ENCODE data around the gene HS6ST2. TPM values are rescaled to one million over a fixed set of nuclear protein-coding genes. Genes with fewer than 3 reads are reported as not detected.

HS6ST2 gene
- total RNA-seq, 1 experiment from 2014 or later: 7.4 TPM

DNA sequence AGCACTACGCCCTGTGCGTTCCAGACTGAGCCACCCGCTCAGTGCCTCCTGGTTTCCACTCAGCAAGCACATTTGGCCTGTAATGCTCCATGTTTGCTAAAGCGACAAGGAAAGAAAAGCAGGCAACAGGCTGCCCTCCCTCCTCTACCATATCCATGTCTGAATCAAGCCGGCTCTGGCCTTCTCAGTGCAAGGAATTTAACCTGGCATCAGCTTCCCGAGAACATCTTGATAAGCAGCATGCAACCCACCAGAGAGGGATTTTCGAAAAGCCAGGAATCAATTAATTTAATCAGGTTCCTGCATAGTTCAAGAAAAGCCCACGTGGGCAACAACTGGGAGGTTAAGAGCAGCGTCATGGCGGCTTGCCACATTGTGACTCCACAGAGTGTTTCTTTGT lies 228.2 kb downstream of the HS6ST2 start:
- H3K27ac ChIP-seq (ENCODE audit: low read length): no peak overlapping the region

GRCh38 chrX:132728296-132728695 lies 230.1 kb downstream of the HS6ST2 start:
- no peaks in the 10 kb centered on the region for H3F3A ChIP-seq (ENCODE audit: low read length, unreplicated experiment)
- no TSS peak for BruUV-seq (replicated peaks)
- H3K27ac ChIP-seq (ENCODE audit: low read length): no peak overlapping the region
- H3K9me3 ChIP-seq (ENCODE audit: low read length): no peaks in the 10 kb centered on the region
- CTCF ChIA-PET: no interaction called here
- ATAC-seq: no peak
- DNase-seq: no peak
- H3K4me1 ChIP-seq (ENCODE audit: insufficient read depth, low read length): no peaks in the 10 kb centered on the region
- no peak overlapping the region for H3K4me3 ChIP-seq (ENCODE audit: low read length)
- TF ChIP-seq EZH2 (IDR thresholded peaks at IDR 0.05; ENCODE audit: low read length, unreplicated experiment) (no peak), EZH2phosphoT487 (IDR thresholded peaks at IDR 0.05; ENCODE audit: borderline replicate concordance, low read length) (no peak)
- H3K9ac ChIP-seq (ENCODE audit: low read length): no peak overlapping the region
- intact Hi-C loops (cut with micrococcal nuclease): no loop called here
- no peaks in the 10 kb centered on the region for H3K36me3 ChIP-seq (ENCODE audit: low read depth, low read length)
- POLR2A ChIA-PET (ENCODE audit: unreplicated experiment): no interaction called here
- no peaks in the 10 kb centered on the region for H3K9me2 ChIP-seq (replicated peaks; ENCODE audit: low read length)
- H3K4me2 ChIP-seq (ENCODE audit: low read length): no peak overlapping the region
- no peak overlapping the region for H2AFZ ChIP-seq (ENCODE audit: low read length)
- no peaks in the 10 kb centered on the region for H4K20me1 ChIP-seq (ENCODE audit: low read length)
- no peaks in the 10 kb centered on the region for H3K27me3 ChIP-seq (ENCODE audit: low read length)
- no peaks in the 10 kb centered on the region for H3K79me2 ChIP-seq (ENCODE audit: low read length)

More for the DNA sequence above, 228.2 kb downstream of the HS6ST2 start:
- Histone ChIP-seq H3K4me3 (ENCODE audit: low read length) (no peak overlapping the region), H2AFZ (ENCODE audit: low read length) (no peak overlapping the region), H3K9me2 (replicated peaks; ENCODE audit: low read length) (no peaks in the 10 kb centered on the region), H3K9ac (ENCODE audit: low read length) (no peak overlapping the region), H3K36me3 (ENCODE audit: low read depth, low read length) (no peaks in the 10 kb centered on the region), H3F3A (ENCODE audit: low read length, unreplicated experiment) (no peaks in the 10 kb centered on the region), H3K4me2 (ENCODE audit: low read length) (no peak overlapping the region), H3K9me3 (ENCODE audit: low read length) (no peaks in the 10 kb centered on the region), H3K79me2 (ENCODE audit: low read length) (no peaks in the 10 kb centered on the region), H3K4me1 (ENCODE audit: insufficient read depth, low read length) (no peaks in the 10 kb centered on the region), H3K27me3 (ENCODE audit: low read length) (no peaks in the 10 kb centered on the region), H4K20me1 (ENCODE audit: low read length) (no peaks in the 10 kb centered on the region)
- ATAC-seq: no peak
- TF ChIP-seq EZH2phosphoT487 (IDR thresholded peaks at IDR 0.05; ENCODE audit: borderline replicate concordance, low read length) (no peak), EZH2 (IDR thresholded peaks at IDR 0.05; ENCODE audit: low read length, unreplicated experiment) (no peak)
- TF ChIP-seq, protein P1, sequence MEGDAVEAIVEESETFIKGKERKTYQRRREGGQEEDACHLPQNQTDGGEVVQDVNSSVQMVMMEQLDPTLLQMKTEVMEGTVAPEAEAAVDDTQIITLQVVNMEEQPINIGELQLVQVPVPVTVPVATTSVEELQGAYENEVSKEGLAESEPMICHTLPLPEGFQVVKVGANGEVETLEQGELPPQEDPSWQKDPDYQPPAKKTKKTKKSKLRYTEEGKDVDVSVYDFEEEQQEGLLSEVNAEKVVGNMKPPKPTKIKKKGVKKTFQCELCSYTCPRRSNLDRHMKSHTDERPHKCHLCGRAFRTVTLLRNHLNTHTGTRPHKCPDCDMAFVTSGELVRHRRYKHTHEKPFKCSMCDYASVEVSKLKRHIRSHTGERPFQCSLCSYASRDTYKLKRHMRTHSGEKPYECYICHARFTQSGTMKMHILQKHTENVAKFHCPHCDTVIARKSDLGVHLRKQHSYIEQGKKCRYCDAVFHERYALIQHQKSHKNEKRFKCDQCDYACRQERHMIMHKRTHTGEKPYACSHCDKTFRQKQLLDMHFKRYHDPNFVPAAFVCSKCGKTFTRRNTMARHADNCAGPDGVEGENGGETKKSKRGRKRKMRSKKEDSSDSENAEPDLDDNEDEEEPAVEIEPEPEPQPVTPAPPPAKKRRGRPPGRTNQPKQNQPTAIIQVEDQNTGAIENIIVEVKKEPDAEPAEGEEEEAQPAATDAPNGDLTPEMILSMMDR (conservative IDR thresholded peaks at IDR 0.05; ENCODE audit: low read depth, low read length): no peak
- BruUV-seq (replicated peaks): no TSS peak
- no peak for DNase-seq
- ChIA-PET CTCF (no interaction called here), POLR2A (ENCODE audit: unreplicated experiment) (no interaction called here)
- intact Hi-C loops (cut with micrococcal nuclease): no loop called here

- no peak for DNase-seq
These were observed 239.9 kb downstream of the HS6ST2 start for GRCh38 chrX:132718431-132718958.

More at GRCh38 chrX:132718431-132718958, 239.9 kb downstream of the HS6ST2 start:
- Histone ChIP-seq H2AFZ (ENCODE audit: low read length) (no peak overlapping the region), H4K20me1 (ENCODE audit: low read length) (no peaks in the 10 kb centered on the region), H3K79me2 (ENCODE audit: low read length) (no peaks in the 10 kb centered on the region), H3F3A (ENCODE audit: low read length, unreplicated experiment) (no peaks in the 10 kb centered on the region), H3K9ac (ENCODE audit: low read length) (no peak overlapping the region), H3K4me3 (ENCODE audit: low read length) (no peak overlapping the region), H3K9me3 (ENCODE audit: low read length) (no peaks in the 10 kb centered on the region), H3K9me2 (replicated peaks; ENCODE audit: low read length) (no peaks in the 10 kb centered on the region), H3K4me2 (ENCODE audit: low read length) (no peak overlapping the region), H3K27me3 (ENCODE audit: low read length) (no peaks in the 10 kb centered on the region), H3K4me1 (ENCODE audit: insufficient read depth, low read length) (no peaks in the 10 kb centered on the region), H3K27ac (ENCODE audit: low read length) (no peak overlapping the region), H3K36me3 (ENCODE audit: low read depth, low read length) (no peaks in the 10 kb centered on the region)
- intact Hi-C loops (cut with micrococcal nuclease): no loop called here
- CTCF ChIA-PET: no interaction called here
- BruUV-seq (replicated peaks): no TSS peak
- ATAC-seq: no peak
- POLR2A ChIA-PET (ENCODE audit: unreplicated experiment): no interaction called here
- no peak for TF ChIP-seq EZH2 (IDR thresholded peaks at IDR 0.05; ENCODE audit: low read length, unreplicated experiment)
- TF ChIP-seq, protein P1 (conservative IDR thresholded peaks at IDR 0.05; ENCODE audit: low read depth, low read length): no peak
- TF ChIP-seq EZH2phosphoT487 (IDR thresholded peaks at IDR 0.05; ENCODE audit: borderline replicate concordance, low read length): no peak
